Caki2 (cell line): ENCODE results near the gene P3H3. TPM values are rescaled to one million over a fixed set of nuclear protein-coding genes. Genes with fewer than 3 reads are reported as not detected.

ENCODE experiments used
- DNase-seq: peaks from one replicate; pipeline ENCODE4 v3.0.0-alpha.2; 2015; ENCODE audit warnings: low read depth
- in situ Hi-C: cut with HindIII; loops from 2 replicates; pipeline ENCODE4 v1.10.0; 2016; ENCODE audit warnings: low sequenced_read_pairs, low pct_unique_long_range_greater_than_20kb, mixed read lengths
- total RNA-seq: library from RNA; depleted of rRNA; stranded (reverse); fragments of >200 nt; shearing (Covaris generic); gene quantifications from 2 replicates; pipeline ENCODE4 v1.2.3, GENCODE V29; 2014; ENCODE audit warnings: low replicate concordance

Gene P3H3
- total RNA-seq, 1 experiment from 2014 or later = 70.9 TPM

- in situ Hi-C loops = no loop called here
- no peak for DNase-seq
Measured at GRCh38 chr12:6792522-6793201, 35.5 kb upstream of the P3H3 start.

DNA sequence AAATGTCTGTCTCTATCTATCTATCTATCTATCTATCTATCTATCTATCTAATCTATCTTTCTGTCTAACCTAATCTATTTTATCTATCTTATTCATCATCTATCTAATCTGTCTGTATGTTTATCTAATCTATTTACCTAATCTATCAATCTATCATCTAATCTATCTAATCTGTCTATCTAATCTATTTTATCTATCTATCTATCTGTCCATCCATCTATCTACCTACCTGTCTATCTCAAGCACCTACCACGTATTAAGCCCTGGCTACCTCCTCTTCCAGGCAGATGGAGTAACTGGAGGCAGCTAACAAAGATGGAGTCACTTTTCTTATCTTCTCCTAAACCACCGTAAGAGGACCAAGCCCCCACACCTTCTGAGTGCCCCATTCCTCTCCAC, 33.1 kb upstream of the P3H3 start:
- in situ Hi-C loops = no loop called here

GRCh38 chr12:6796576-6796975, 31.6 kb upstream of the P3H3 start:
- in situ Hi-C loops = no loop called here
- DNase-seq = no peak

More for the DNA sequence above, 33.1 kb upstream of the P3H3 start:
- DNase-seq = no peak

GRCh38 chr12:6799147-6799546, 29.1 kb upstream of the P3H3 start:
- DNase-seq = no peak
- in situ Hi-C loops = no loop called here

DNA sequence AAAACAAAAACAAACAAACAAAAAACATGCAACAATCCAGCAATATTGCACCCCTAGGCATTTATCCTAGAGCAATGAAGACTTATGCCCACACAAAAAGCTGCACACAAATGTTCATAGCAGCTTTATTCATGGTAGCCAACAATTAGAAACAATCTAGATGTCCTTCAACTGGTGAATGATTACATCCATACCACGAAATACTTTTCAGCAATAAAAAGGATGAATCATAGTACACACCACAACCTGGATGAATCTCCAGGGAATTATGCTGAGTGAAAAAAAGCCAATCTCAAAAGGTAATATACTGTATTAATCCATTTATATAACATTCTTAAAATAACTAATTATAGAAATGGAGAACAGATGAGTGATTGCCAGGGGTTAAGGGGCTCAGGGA, 21.0 kb upstream of the P3H3 start:
- DNase-seq = no peak
- in situ Hi-C loops = no loop called here

DNA sequence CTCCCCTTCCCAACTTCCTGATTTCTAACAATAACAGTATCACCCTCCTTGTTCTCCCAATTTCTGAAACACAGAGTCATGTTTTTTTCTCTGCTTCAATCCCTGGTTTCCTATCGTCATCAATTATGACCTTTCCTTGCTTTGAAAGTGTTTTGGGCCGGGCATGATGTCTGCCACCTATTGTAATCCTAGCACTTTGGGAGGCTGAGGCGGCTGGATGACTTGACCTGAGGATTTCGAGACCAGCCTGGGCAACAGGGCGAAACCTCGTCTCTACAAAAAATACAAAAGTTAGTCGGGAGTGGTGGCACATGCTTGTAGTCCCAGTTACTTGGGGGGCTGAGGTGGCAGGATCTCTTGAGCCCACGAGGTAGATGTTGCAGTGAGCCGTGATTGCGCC, 19.2 kb upstream of the P3H3 start:
- in situ Hi-C loops = no loop called here
- DNase-seq = no peak

DNA sequence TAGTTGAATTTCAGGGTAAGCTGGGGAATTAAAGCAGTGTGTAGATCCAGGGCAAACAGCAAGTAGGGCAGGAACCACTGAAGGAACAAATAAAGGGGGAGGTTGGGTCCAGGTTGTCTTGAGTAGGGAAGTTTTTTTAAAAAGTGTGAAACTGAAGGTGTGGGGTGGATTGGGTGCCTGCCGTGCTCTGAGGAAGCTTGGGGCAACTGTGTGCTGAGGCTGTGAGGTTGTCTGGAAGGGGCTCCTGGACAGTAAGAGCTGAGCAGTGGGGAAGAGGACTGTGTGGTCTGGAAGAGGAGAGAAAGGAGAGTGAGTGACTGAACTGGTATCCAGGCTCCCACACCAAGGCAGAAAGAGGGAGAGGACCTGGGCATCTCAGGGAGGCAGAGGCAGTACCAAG, 17.4 kb upstream of the P3H3 start:
- DNase-seq = no peak
- in situ Hi-C loops = no loop called here

- in situ Hi-C loops = no loop called here
- DNase-seq = no peak
Measured at GRCh38 chr12:6813363-6813762, 14.8 kb upstream of the P3H3 start.

DNA sequence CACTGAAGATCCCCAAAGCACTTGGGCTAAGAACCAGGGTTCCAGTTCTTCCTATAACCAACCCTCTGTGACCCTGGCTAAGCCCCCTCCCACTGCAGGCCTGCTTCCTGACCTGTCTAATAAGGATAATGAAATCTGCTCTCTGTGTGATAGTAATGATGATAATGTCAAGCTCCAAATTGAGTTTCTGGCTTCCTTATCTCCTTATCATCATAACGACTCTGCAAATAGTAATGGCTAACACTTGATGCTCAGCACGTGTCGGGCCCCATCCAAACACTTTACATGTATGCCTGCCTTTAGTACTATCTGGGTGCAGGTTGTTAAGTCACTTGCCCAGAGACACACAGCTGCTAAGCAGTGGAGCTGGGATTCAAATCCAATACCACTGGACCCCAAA, 11.6 kb upstream of the P3H3 start:
- no peak for DNase-seq
- in situ Hi-C loops = no loop called here

- DNase-seq = no peak
- in situ Hi-C loops = no loop called here
Measured at GRCh38 chr12:6817098-6817497, 11.1 kb upstream of the P3H3 start.

DNA sequence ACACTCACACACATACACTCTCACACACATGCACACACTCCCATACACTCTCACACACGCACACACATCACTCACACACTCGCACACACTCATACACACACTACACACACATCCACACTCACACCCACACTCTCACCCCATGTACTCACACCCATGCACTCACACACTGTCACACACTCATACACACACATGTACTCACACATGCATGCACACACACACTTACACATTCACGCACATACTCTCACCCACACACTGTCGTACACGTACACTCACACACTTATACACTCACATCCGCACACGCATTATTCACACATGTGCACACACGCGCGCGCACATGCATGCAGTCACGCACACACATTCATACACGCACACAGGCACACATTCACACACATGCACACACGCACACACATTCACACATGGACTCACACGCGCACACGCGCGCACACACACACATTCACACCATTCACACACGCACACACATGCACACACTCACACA, 10.5 kb upstream of the P3H3 start:
- DNase-seq = no peak
- in situ Hi-C loops = no loop called here

DNA sequence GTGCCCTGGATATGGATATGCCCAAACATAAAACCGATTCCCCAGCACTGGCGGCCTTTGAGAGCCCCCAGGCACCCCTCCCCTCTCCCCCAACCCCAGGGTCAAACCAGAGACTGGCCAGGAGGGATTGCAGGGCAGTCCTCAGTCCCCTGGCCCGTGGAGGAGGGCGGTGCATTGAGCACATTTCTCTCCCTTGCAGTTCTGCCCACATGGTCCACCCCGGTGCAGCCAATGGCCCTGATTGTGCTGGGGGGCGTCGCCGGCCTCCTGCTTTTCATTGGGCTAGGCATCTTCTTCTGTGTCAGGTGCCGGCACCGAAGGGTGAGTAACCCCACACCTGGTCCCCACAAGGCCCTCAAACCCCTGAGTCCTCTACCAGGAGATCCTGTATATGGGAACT, 10.0 kb upstream of the P3H3 start:
- no peak for DNase-seq
- in situ Hi-C loops = no loop called here

GRCh38 chr12:6818645-6819044, 9.6 kb upstream of the P3H3 start:
- no peak for DNase-seq
- in situ Hi-C loops = no loop called here

GRCh38 chr12:6819106-6820030, 8.8 kb upstream of the P3H3 start:
- in situ Hi-C loops = no loop called here
- no peak for DNase-seq

DNA sequence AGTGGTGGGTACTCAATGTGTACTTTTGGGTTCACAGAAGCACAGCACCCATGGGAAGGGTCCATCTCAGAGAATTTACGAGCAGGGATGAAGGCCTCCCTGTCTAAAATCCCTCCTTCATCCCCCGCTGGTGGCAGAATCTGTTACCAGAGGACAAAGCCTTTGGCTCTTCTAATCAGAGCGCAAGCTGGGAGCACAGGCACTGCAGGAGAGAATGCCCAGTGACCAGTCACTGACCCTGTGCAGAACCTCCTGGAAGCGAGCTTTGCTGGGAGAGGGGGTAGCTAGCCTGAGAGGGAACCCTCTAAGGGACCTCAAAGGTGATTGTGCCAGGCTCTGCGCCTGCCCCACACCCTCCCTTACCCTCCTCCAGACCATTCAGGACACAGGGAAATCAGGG, 8.0 kb upstream of the P3H3 start:
- no peak for DNase-seq
- in situ Hi-C loops = no loop called here

- DNase-seq = no peak
- in situ Hi-C loops = no loop called here
Measured at GRCh38 chr12:6821591-6822425, 6.4 kb upstream of the P3H3 start, which contains the start of gene GPR162. GPR162 (plus strand) TSS chr12:6821821; CDS start chr12:6823899, 2,078 bp downstream.

- no peak for DNase-seq
- in situ Hi-C loops = no loop called here
Measured at GRCh38 chr12:6822426-6823135, 5.6 kb upstream of the P3H3 start.
